ENCODE measurements around the gene SGCA.

The SGCA gene

GRCh38 chr17:50213026-50214022 is 47.5 kb downstream of the SGCA start:
- Mint-ChIP-seq H3K27me3 (peaks cover 22% of the 10 kb centered on the region), H3K9me3 (no peaks in the 10 kb centered on the region), H3K27ac (peak overlapping the region; percentile 24), H3K4me3 (no peak overlapping the region), H3K4me1 (ENCODE audit: low read depth) (peaks cover 14% of the 10 kb centered on the region), H3K36me3 (ENCODE audit: low read depth) (no peaks in the 10 kb centered on the region)
- peak; percentile 40 for DNase-seq

GRCh38 chr17:50214976-50215760 is 49.4 kb downstream of the SGCA start:
- H3K27ac Mint-ChIP-seq: no peak overlapping the region
- peaks cover 11% of the 10 kb centered on the region for H3K27me3 Mint-ChIP-seq
- no peak overlapping the region for H3K4me3 Mint-ChIP-seq
- no peaks in the 10 kb centered on the region for H3K9me3 Mint-ChIP-seq
- H3K4me1 Mint-ChIP-seq (ENCODE audit: low read depth): peaks cover 14% of the 10 kb centered on the region
- no peak for DNase-seq
- no peaks in the 10 kb centered on the region for H3K36me3 Mint-ChIP-seq (ENCODE audit: low read depth)

- peaks cover 8% of the 10 kb centered on the region for H3K27me3 Mint-ChIP-seq
- no peak for DNase-seq
- H3K4me3 Mint-ChIP-seq: no peak overlapping the region
- no peaks in the 10 kb centered on the region for H3K9me3 Mint-ChIP-seq
- H3K4me1 Mint-ChIP-seq (ENCODE audit: low read depth): peaks cover 7% of the 10 kb centered on the region
- H3K36me3 Mint-ChIP-seq (ENCODE audit: low read depth): no peaks in the 10 kb centered on the region
- no peak overlapping the region for H3K27ac Mint-ChIP-seq
These were observed 51.8 kb downstream of the SGCA start for GRCh38 chr17:50217591-50217990.

- H3K4me3 Mint-ChIP-seq: no peak overlapping the region
- H3K4me1 Mint-ChIP-seq (ENCODE audit: low read depth): peaks cover 2% of the 10 kb centered on the region
- DNase-seq: no peak
- no peaks in the 10 kb centered on the region for H3K9me3 Mint-ChIP-seq
- H3K27me3 Mint-ChIP-seq: peaks cover 8% of the 10 kb centered on the region
- H3K36me3 Mint-ChIP-seq (ENCODE audit: low read depth): no peaks in the 10 kb centered on the region
- no peak overlapping the region for H3K27ac Mint-ChIP-seq
These were observed 52.4 kb downstream of the SGCA start for GRCh38 chr17:50218071-50218759.

- Mint-ChIP-seq H3K9me3 (no peaks in the 10 kb centered on the region), H3K27me3 (peaks cover 8% of the 10 kb centered on the region), H3K4me3 (no peak overlapping the region), H3K4me1 (ENCODE audit: low read depth) (no peaks in the 10 kb centered on the region), H3K36me3 (ENCODE audit: low read depth) (no peaks in the 10 kb centered on the region), H3K27ac (no peak overlapping the region)
- DNase-seq: no peak
These were observed 53.0 kb downstream of the SGCA start for GRCh38 chr17:50218771-50219315.

GRCh38 chr17:50219342-50219741 is 53.5 kb downstream of the SGCA start:
- no peaks in the 10 kb centered on the region for H3K9me3 Mint-ChIP-seq
- H3K4me1 Mint-ChIP-seq (ENCODE audit: low read depth): no peaks in the 10 kb centered on the region
- H3K36me3 Mint-ChIP-seq (ENCODE audit: low read depth): no peaks in the 10 kb centered on the region
- peaks cover 8% of the 10 kb centered on the region for H3K27me3 Mint-ChIP-seq
- no peak for DNase-seq
- H3K27ac Mint-ChIP-seq: no peak overlapping the region
- H3K4me3 Mint-ChIP-seq: no peak overlapping the region

- Mint-ChIP-seq H3K36me3 (ENCODE audit: low read depth) (no peaks in the 10 kb centered on the region), H3K4me1 (ENCODE audit: low read depth) (no peaks in the 10 kb centered on the region), H3K27ac (no peak overlapping the region), H3K27me3 (peaks cover 8% of the 10 kb centered on the region), H3K9me3 (peaks cover 3% of the 10 kb centered on the region), H3K4me3 (no peak overlapping the region)
- DNase-seq: no peak
These were observed 54.2 kb downstream of the SGCA start for GRCh38 chr17:50219939-50220465.

- no peak overlapping the region for H3K27ac Mint-ChIP-seq
- DNase-seq: no peak
- H3K4me3 Mint-ChIP-seq: no peak overlapping the region
- H3K9me3 Mint-ChIP-seq: peaks cover 7% of the 10 kb centered on the region
- peaks cover 3% of the 10 kb centered on the region for H3K36me3 Mint-ChIP-seq (ENCODE audit: low read depth)
- H3K4me1 Mint-ChIP-seq (ENCODE audit: low read depth): no peaks in the 10 kb centered on the region
- peaks cover 8% of the 10 kb centered on the region for H3K27me3 Mint-ChIP-seq
These were observed 55.0 kb downstream of the SGCA start for GRCh38 chr17:50220811-50221210.

GRCh38 chr17:50221266-50221863 is 55.6 kb downstream of the SGCA start:
- no peak for DNase-seq
- peaks cover 8% of the 10 kb centered on the region for H3K27me3 Mint-ChIP-seq
- H3K9me3 Mint-ChIP-seq: peaks cover 10% of the 10 kb centered on the region
- no peak overlapping the region for H3K27ac Mint-ChIP-seq
- peaks cover 6% of the 10 kb centered on the region for H3K36me3 Mint-ChIP-seq (ENCODE audit: low read depth)
- no peak overlapping the region for H3K4me3 Mint-ChIP-seq
- H3K4me1 Mint-ChIP-seq (ENCODE audit: low read depth): peaks cover 1% of the 10 kb centered on the region

GRCh38 chr17:50221864-50222545 is 56.2 kb downstream of the SGCA start:
- peaks cover 10% of the 10 kb centered on the region for H3K9me3 Mint-ChIP-seq
- H3K27me3 Mint-ChIP-seq: peaks cover 5% of the 10 kb centered on the region
- no peak overlapping the region for H3K27ac Mint-ChIP-seq
- H3K36me3 Mint-ChIP-seq (ENCODE audit: low read depth): peaks cover 6% of the 10 kb centered on the region
- no peak for DNase-seq
- H3K4me1 Mint-ChIP-seq (ENCODE audit: low read depth): peaks cover 1% of the 10 kb centered on the region
- no peak overlapping the region for H3K4me3 Mint-ChIP-seq

- Mint-ChIP-seq H3K4me1 (ENCODE audit: low read depth) (peaks cover 1% of the 10 kb centered on the region), H3K27ac (no peak overlapping the region), H3K9me3 (peaks cover 10% of the 10 kb centered on the region), H3K27me3 (peaks cover 5% of the 10 kb centered on the region), H3K4me3 (no peak overlapping the region), H3K36me3 (ENCODE audit: low read depth) (peaks cover 6% of the 10 kb centered on the region)
- no peak for DNase-seq
These were observed 57.1 kb downstream of the SGCA start for GRCh38 chr17:50222922-50223321.
